HEK293 (cell line): Measurements from ENCODE around the gene RBM42.

ENCODE experiments used
- CTCF ChIA-PET: fragments of 350-600 bp; formaldehyde crosslinking; extraction: SDS; loops from one replicate; lab custom pipeline; 2021; ENCODE audit warnings: antibody characterized with exemption; lab: Yijun Ruan, JAX
- POLR2A ChIA-PET: fragments of 300-600 bp; formaldehyde crosslinking; extraction: SDS; loops from one replicate; lab custom pipeline; 2020; ENCODE audit warnings: antibody characterized with exemption, inconsistent platforms; lab: Yijun Ruan, JAX
- H3K27ac ChIP-seq: fragments of 200-500 bp; sonication (Bioruptor generic); 2 replicates; pipeline ENCODE4 v1.5.1; 2014; ENCODE audit warnings: low read depth, low read length, control low read depth, inconsistent platforms; ENCODE audit errors: extremely low read depth
- H3K36me3 ChIP-seq, 2 experiments: fragments of 200-500 bp in 1 of 2; sonication (Bioruptor generic) in 1 of 2; 1 replicate in 1 of 2; 2 replicates in 1 of 2; pipeline ENCODE4 v1.5.1; 2014 to 2017; ENCODE audit warnings: inconsistent platforms in 2 of 2, low read length in 2 of 2; ENCODE audit not compliant: control insufficient read depth in 2 of 2, insufficient read depth in 1 of 2
- H3K4me1 ChIP-seq: fragments of 200-500 bp; sonication (Bioruptor generic); 2 replicates; pipeline ENCODE4 v1.5.1; 2014; ENCODE audit warnings: mild to moderate bottlenecking, low read length, inconsistent platforms; ENCODE audit not compliant: control insufficient read depth, insufficient read depth
- H3K4me3 ChIP-seq: 2 replicates; pipeline ENCODE4 v1.5.1; 2011; ENCODE audit warnings: low read depth, mild to moderate bottlenecking, control low read depth, low read length, moderate library complexity
- H3K9me3 ChIP-seq: fragments of 200-500 bp; sonication (Bioruptor generic); 2 replicates; pipeline ENCODE4 v1.5.1; 2014; ENCODE audit warnings: low read depth, low read length, inconsistent platforms; ENCODE audit not compliant: control insufficient read depth, insufficient read depth
- BCL11B ChIP-seq: fragments of 450-650 bp; formaldehyde crosslinking; IDR thresholded peaks from 2 replicates; pipeline ENCODE4 v1.5.1; 2016; ENCODE audit warnings: low read depth, missing biosample characterization, missing genetic modification characterization
- HOXA7 ChIP-seq: sonication (generic); formaldehyde crosslinking; IDR thresholded peaks from 2 replicates; pipeline ENCODE4 v1.8.1; 2022; ENCODE audit warnings: missing genetic modification reagents, borderline replicate concordance
- MEIS1 ChIP-seq: sonication (generic); formaldehyde crosslinking; IDR thresholded peaks from 2 replicates; pipeline ENCODE4 v1.8.1; 2022; ENCODE audit warnings: missing genetic modification reagents, mild to moderate bottlenecking, borderline replicate concordance
- MZF1 ChIP-seq: fragments of 450-650 bp; formaldehyde crosslinking; IDR thresholded peaks from 2 replicates; pipeline ENCODE4 v1.5.1; 2017; ENCODE audit warnings: missing biosample characterization, missing genetic modification characterization, borderline replicate concordance
- OSR2 ChIP-seq: fragments of 450-650 bp; formaldehyde crosslinking; IDR thresholded peaks from 2 replicates; pipeline ENCODE4 v1.5.1; 2016; ENCODE audit warnings: missing biosample characterization, missing genetic modification characterization
- PRDM6 ChIP-seq: fragments of 450-650 bp; formaldehyde crosslinking; IDR thresholded peaks from 2 replicates; pipeline ENCODE4 v1.5.1; 2017; ENCODE audit warnings: missing biosample characterization, missing genetic modification characterization
- REST ChIP-seq: fragments of 450-650 bp; formaldehyde crosslinking; IDR thresholded peaks from 2 replicates; pipeline ENCODE4 v1.5.1; 2016; ENCODE audit warnings: missing biosample characterization, missing genetic modification characterization
- SETDB1 ChIP-seq: IDR thresholded peaks from one replicate; pipeline ENCODE4 v1.6.1; 2017; ENCODE audit warnings: mild to moderate bottlenecking, low read length, moderate library complexity, mixed read lengths; ENCODE audit not compliant: insufficient read length
- ZBTB8A ChIP-seq: fragments of 450-650 bp; formaldehyde crosslinking; IDR thresholded peaks from 2 replicates; pipeline ENCODE4 v1.5.1; 2016; ENCODE audit warnings: missing biosample characterization, missing genetic modification characterization
- ZNF10 ChIP-seq: fragments of 450-650 bp; formaldehyde crosslinking; IDR thresholded peaks from 2 replicates; pipeline ENCODE4 v1.5.1; 2017; ENCODE audit warnings: missing biosample characterization, missing genetic modification characterization
- ZNF2 ChIP-seq: fragments of 450-650 bp; formaldehyde crosslinking; IDR thresholded peaks from 2 replicates; pipeline ENCODE4 v1.5.1; 2016; ENCODE audit warnings: missing biosample characterization, missing genetic modification characterization
- ZNF335 ChIP-seq: fragments of 450-650 bp; formaldehyde crosslinking; conservative IDR thresholded peaks from 2 replicates; pipeline ENCODE4 v1.5.1; 2016; ENCODE audit warnings: missing biosample characterization, missing genetic modification characterization
- ZNF350 ChIP-seq: fragments of 450-650 bp; formaldehyde crosslinking; IDR thresholded peaks from 2 replicates; pipeline ENCODE4 v1.5.0; 2017; ENCODE audit warnings: missing biosample characterization, mild to moderate bottlenecking, missing genetic modification characterization
- ZNF362 ChIP-seq: fragments of 450-650 bp; formaldehyde crosslinking; IDR thresholded peaks from 2 replicates; pipeline ENCODE4 v1.5.1; 2016; ENCODE audit warnings: missing biosample characterization, missing genetic modification characterization
- ZNF391 ChIP-seq: fragments of 450-650 bp; formaldehyde crosslinking; IDR thresholded peaks from 2 replicates; pipeline ENCODE4 v1.5.1; 2016; ENCODE audit warnings: low read depth, missing biosample characterization, missing genetic modification characterization, borderline replicate concordance
- ZNF426 ChIP-seq: fragments of 450-650 bp; formaldehyde crosslinking; IDR thresholded peaks from 2 replicates; pipeline ENCODE4 v1.5.1; 2017; ENCODE audit warnings: missing biosample characterization, missing genetic modification characterization, mild to moderate bottlenecking, inconsistent platforms, moderate library complexity
- ZNF433 ChIP-seq: fragments of 450-650 bp; formaldehyde crosslinking; IDR thresholded peaks from 2 replicates; pipeline ENCODE4 v1.5.1; 2016; ENCODE audit warnings: missing biosample characterization, missing genetic modification characterization, low read depth
- ZNF488 ChIP-seq: fragments of 450-650 bp; formaldehyde crosslinking; IDR thresholded peaks from 2 replicates; pipeline ENCODE4 v1.5.1; 2016; ENCODE audit warnings: missing biosample characterization, missing genetic modification characterization
- ZNF521 ChIP-seq: fragments of 450-650 bp; formaldehyde crosslinking; IDR thresholded peaks from 2 replicates; pipeline ENCODE4 v1.5.1; 2017; ENCODE audit warnings: missing biosample characterization, mild to moderate bottlenecking, missing genetic modification characterization
- ZNF571 ChIP-seq: fragments of 450-650 bp; formaldehyde crosslinking; IDR thresholded peaks from 2 replicates; pipeline ENCODE4 v1.5.0; 2017; ENCODE audit warnings: missing biosample characterization, missing genetic modification characterization
- ZNF580 ChIP-seq: fragments of 450-650 bp; formaldehyde crosslinking; IDR thresholded peaks from 2 replicates; pipeline ENCODE4 v1.5.1; 2016; ENCODE audit warnings: missing biosample characterization, missing genetic modification characterization
- ZNF610 ChIP-seq: fragments of 450-650 bp; formaldehyde crosslinking; IDR thresholded peaks from 2 replicates; pipeline ENCODE4 v1.5.1; 2016; ENCODE audit warnings: missing biosample characterization, missing genetic modification characterization, borderline replicate concordance
- ZNF747 ChIP-seq: fragments of 450-650 bp; formaldehyde crosslinking; IDR thresholded peaks from 2 replicates; pipeline ENCODE4 v1.5.1; 2016; ENCODE audit warnings: missing biosample characterization, missing genetic modification characterization
- ZNF776 ChIP-seq: fragments of 450-650 bp; formaldehyde crosslinking; IDR thresholded peaks from 2 replicates; pipeline ENCODE4 v1.5.0; 2017; ENCODE audit warnings: missing biosample characterization, missing genetic modification characterization, borderline replicate concordance

RBM42 gene

GRCh38 chr19:35661995-35662340, 33.1 kb downstream of the RBM42 start:
- Histone ChIP-seq H3K9me3 (no peaks in the 10 kb centered on the region; the same call in 1 of the 2 replicates), H3K4me1 (no peaks in the 10 kb centered on the region), H3K27ac (no peak overlapping the region), H3K4me3 (no peak overlapping the region), H3K36me3 (peaks cover 32 to 45% of the 10 kb centered on the region in 2 experiments)
- ChIA-PET CTCF (interaction anchor here (0.6 to 2.6 kb wide), 9 partner anchors 10 to 606 kb away, joined by 3 to 11 read pairs (median 4); partner anchors contain the start of gene COX6B1), POLR2A (interaction anchor here (0.7 to 6.5 kb wide), 7 partner anchors 9 to 329 kb away, joined by 3 to 65 read pairs (median 5); partner anchors contain the start of gene COX6B1)
- TF ChIP-seq ZNF433 (tag by site-specific recombination) (no peak), PRDM6 (tag by site-specific recombination) (no peak), ZNF391 (tag by site-specific recombination) (no peak), ZNF335 (tag by site-specific recombination) (no peak), ZNF350 (tag by site-specific recombination) (no peak), SETDB1 (no peak), ZNF747 (tag by site-specific recombination) (no peak)

- POLR2A ChIA-PET: interaction anchor here (0.7 to 6.5 kb wide), 3 partner anchors 10 to 16 kb away, joined by 3 to 65 read pairs (median 4); partner anchors contain the start of gene COX6B1
- TF ChIP-seq ZBTB8A (tag by site-specific recombination): no peak
- TF ChIP-seq BCL11B: no peak
- TF ChIP-seq HOXA7 (CRISPR knock-in tag): no peak
- TF ChIP-seq OSR2 (tag by site-specific recombination): no peak
- no peak for TF ChIP-seq ZNF580 (tag by site-specific recombination)
- no peak for TF ChIP-seq ZNF488 (tag by site-specific recombination)
- no peak for TF ChIP-seq ZNF521 (tag by site-specific recombination)
- TF ChIP-seq, all 188 proteins: peak for 0
- Histone ChIP-seq H3K36me3 (peaks cover 13 to 25% of the 10 kb centered on the region in 2 experiments), H3K4me3 (no peak overlapping the region), H3K9me3 (no peaks in the 10 kb centered on the region; the same call in 1 of the 2 replicates), H3K27ac (no peak overlapping the region), H3K4me1 (no peaks in the 10 kb centered on the region)
- CTCF ChIA-PET: interaction anchor here (0.6 to 1.4 kb wide), 3 partner anchors 29 to 156 kb away, joined by 3 to 7 read pairs (median 3); no protein-coding TSS in a partner anchor
Observed at GRCh38 chr19:35663981-35664380, 35.1 kb downstream of the RBM42 start.

GRCh38 chr19:35665157-35665556, 36.3 kb downstream of the RBM42 start:
- POLR2A ChIA-PET: interaction anchor here (6.5 kb wide), 1 partner anchor 17 kb away, joined by 65 read pairs; the partner anchor contains the start of gene COX6B1
- Histone ChIP-seq H3K27ac (no peak overlapping the region), H3K4me3 (no peak overlapping the region), H3K4me1 (no peaks in the 10 kb centered on the region), H3K9me3 (no peaks in the 10 kb centered on the region), H3K36me3 (peaks cover 4 to 13% of the 10 kb centered on the region in 2 experiments; a peak in 2 of 3 replicates)
- CTCF ChIA-PET: no interaction called here
- no peak for TF ChIP-seq ZNF426 (tag by site-specific recombination)
- no peak for TF ChIP-seq ZNF747 (tag by site-specific recombination)
- no peak for TF ChIP-seq ZNF571 (tag by site-specific recombination)
- no peak for TF ChIP-seq ZNF391 (tag by site-specific recombination)
- no peak for TF ChIP-seq MEIS1 (CRISPR knock-in tag)
- no peak for TF ChIP-seq ZBTB8A (tag by site-specific recombination)
- TF ChIP-seq ZNF362 (tag by site-specific recombination): no peak
- TF ChIP-seq ZNF10 (tag by site-specific recombination): no peak
- TF ChIP-seq MZF1 (tag by site-specific recombination): no peak
- TF ChIP-seq ZNF776 (tag by site-specific recombination): no peak
- TF ChIP-seq ZNF610 (tag by site-specific recombination): no peak
- no peak for TF ChIP-seq ZNF2 (tag by site-specific recombination)
- no peak for TF ChIP-seq REST (tag by site-specific recombination)
